MM.1S (cell line): ENCODE measurements around the gene FCN3.

ENCODE experiments used
- CTCF ChIP-seq: fragments of 300-600 bp; sonication (generic); IDR thresholded peaks from 2 replicates; pipeline ENCODE4 v1.5.1; 2016; ENCODE audit warnings: antibody characterized with exemption, low read length, mixed read lengths
- EZH2phosphoT487 ChIP-seq: fragments of 300-600 bp; sonication (generic); IDR thresholded peaks from 2 replicates; pipeline ENCODE4 v1.6.1; 2018; ENCODE audit warnings: antibody characterized with exemption, low read length

- TF ChIP-seq CTCF (peak; percentile 94), EZH2phosphoT487 (no peak)
Measured at GRCh38 chr1:27357281-27358037, 17.2 kb downstream of the FCN3 start.
